GM19455 (cell line): Measurements from ENCODE around the gene SH2D5.

Experiments
- ATAC-seq: cut with Tn5 transposase; IDR thresholded peaks from one replicate; pipeline ENCODE4 v1.9.1; 2021; ENCODE audit not compliant: unreplicated experiment

SH2D5 gene

DNA sequence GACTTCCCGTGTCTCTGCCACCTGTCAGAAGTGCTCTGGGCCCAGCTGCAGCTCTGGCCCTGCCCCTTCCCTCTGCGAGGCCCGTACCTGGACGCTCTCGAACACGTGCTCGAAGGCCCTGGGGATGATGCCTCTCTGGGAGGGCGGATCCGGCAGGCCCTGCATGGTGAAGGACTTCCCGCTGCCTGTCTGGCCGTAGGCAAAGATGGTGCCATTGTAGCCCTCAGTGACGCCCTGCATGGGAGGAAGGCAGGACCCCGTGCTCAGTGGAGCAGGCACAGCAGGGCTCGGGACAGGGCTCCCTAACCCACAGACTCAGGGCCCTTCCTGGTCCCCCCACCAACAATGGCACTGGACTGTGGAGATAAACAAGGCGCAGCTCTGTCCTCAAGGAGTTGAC lies 17.1 kb downstream of the SH2D5 start:
- no peak for ATAC-seq

DNA sequence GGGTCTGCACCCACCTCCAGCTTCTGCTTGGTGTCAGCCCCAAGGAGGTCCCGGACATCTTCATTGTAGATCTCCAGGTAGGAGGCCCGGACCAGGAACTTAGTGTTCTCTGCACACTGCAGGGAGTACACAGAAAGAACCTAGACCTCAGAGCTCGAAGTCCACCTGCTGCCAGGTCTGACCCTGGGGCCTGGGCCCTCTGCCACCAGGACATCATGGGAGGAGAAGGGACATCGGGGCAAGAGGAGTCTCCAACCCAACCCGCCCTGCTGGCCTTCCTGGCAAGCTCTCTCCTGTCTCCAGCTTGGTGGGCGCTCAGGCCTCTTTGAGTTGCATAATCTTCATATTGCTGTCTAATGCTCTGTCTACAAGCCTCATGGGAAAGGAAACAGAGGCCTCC lies 19.1 kb downstream of the SH2D5 start:
- no peak for ATAC-seq

DNA sequence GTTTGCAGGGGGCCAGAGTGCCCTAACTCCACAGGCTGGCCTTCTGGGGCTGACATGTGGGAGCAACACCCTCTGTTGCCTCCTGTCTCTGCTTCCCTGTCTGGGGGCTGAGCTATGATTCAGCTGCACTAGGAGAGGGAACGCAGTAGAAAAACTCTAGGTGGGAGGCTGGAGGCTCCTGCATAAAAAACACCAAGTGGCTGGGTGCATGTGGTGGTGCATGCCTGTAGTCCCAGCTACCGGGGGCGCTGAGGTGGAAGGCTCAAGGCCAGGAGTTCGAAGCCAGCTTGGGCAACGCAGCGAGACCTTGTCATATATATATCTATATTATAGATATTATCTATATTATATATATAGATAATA lies 20.3 kb downstream of the SH2D5 start:
- ATAC-seq = no peak

DNA sequence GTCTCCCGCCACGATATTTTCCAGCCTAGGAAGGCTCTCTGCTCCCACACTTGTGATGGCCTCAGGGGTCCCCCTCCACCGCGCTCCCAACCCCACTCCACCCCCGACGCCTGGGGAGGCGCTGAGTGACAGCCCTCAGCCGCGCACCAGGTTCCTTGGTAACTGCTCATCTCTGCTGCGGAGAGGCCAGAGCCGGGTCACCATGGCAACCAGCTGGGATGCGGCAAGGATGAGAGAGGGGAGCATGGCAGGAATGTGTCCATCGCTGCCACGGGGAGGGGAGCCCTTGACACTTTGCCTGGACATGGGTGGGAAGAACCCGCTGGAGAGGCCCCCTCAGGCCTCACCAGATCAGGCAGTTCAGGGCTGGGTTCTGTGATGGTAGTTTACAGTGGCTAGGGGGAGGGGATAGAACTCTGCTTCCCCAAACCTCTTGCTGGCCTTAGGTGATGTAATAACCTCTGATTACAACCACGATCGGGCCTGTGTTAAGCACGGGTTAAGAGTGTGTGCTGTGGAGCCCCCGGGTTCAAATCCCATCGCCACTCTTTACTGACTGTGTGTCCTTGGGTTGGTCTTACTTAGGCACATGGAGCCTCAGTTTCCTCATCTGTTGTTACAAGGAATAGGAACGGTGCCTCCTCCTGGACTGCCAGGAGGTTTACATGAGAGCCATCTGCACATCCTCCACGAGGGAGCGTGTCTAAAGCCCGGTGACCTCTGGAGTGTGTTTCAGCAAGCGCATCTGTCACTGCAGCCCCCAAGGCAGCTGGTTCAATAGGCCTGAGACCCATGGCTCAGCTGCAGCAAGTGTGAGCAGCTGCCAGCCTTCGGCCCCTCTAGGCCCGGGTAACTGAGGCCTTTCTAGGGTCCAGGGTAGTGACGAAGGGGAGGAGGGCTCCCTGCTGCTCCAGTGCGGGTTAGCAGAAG lies 21.0 kb downstream of the SH2D5 start:
- no peak for ATAC-seq

DNA sequence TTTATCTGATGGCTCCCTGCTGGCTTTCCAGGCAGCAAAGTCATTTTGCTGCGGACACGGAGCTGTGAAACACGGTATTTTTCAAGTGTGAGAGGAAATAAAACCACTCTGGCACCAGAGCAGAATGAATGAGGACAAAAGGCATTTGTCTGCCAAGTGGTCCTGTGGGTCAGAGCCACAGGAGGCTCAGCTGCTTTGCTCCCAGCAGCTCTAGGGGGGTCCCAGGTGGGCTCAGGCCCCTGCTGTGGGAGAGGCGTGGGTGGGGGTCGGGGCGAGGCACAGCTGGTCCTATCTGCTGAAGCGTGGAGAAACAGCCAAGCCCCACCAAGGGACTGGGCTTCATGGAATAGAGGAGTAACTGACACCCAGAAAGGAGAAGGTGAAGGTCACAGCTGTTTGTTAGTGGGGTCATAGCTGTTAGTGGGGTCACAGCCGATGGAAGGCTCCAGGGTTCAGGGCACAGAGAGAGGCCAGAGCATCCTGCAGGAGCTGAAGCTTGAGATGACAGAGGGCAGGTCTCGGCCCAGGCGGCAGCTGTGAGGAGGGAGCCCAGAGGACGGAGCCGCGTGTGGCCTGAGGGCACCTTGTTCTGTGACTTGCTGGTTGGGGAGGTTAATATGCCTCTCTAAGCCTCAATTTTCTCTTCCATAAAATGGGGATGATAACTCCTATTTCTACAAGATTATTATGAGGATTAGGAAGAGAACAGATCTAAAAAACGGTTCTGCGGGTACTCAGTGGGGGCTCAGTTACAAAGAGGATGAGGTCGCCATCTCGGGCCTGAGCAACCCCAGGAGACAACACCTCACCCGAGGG lies 21.8 kb downstream of the SH2D5 start:
- ATAC-seq = no peak

DNA sequence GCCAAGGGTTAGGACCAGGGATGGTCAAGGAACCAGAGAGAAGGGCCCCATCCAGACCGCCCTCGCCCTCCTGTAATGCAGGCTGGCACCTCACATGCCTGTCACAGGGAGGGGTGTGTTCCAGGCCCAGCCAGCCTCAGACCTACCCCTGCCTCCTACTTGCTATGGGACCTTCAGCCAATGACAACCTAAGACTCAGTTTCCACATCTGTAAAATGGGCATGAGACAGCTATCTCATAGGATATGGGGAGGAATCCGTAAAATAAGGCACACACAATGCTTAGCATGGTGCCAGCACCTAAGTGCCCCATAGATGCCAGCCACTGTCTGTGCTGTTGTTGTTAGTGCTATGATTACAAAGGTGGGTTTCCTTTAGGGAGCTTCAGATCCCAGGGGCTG lies 22.6 kb downstream of the SH2D5 start:
- ATAC-seq = no peak

DNA sequence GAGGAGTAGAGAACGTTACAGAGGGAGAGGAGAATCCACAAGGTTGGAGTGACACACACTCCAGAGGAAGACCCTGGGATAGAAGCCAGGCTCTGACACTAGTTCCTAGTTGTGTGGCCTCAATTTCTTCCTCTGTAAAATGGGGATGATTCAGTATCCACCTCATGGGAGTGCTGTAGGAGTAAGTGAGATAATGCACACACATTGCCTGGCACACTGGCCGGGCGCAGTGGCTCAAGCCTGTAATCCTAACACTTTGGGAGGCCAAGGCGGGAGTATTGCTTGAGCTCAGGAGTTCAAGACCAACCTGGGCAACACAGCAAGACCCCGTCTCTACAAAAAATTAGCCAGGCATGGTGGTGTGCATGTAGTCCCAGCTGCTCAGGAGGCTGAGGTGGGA lies 23.6 kb downstream of the SH2D5 start:
- ATAC-seq = no peak

DNA sequence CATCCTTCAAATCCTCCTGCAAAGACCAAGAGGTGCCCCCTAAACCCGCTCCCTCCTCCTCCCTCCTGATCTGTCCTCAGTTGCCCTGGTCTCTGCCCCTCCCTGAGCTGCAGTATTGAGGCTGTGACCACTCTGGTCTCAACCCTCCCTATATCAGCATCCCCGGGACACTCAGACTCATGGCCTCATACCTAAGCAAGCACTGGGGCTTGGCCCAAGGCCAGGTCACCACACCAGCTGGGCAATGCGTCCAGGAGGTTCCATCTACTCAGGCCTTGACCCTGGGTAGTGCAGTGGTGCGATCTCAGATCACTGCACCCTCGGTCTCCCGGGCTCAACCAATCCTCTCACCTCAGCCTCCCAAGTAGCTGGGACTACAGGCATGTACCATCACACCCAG lies 24.4 kb downstream of the SH2D5 start:
- ATAC-seq = no peak

DNA sequence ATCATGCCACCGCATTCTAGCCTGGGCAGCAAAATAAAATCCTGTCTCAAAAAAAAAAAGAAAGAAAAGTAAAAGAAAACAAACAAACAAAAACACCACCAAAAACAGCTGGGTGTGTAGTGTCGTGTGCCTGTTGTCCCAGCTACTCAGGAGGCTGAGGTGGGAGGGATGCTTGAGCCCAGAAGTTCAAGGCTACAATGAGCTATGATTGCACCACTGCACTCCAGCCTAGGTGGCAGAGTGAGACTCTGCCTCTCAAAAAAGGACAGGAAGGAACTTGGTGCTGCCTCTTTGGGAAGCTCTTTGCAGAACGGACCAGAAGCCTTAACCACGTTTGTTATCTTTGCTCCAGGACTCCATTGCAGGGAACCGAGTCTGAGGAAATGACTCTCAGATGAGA lies 25.7 kb downstream of the SH2D5 start:
- ATAC-seq = no peak

DNA sequence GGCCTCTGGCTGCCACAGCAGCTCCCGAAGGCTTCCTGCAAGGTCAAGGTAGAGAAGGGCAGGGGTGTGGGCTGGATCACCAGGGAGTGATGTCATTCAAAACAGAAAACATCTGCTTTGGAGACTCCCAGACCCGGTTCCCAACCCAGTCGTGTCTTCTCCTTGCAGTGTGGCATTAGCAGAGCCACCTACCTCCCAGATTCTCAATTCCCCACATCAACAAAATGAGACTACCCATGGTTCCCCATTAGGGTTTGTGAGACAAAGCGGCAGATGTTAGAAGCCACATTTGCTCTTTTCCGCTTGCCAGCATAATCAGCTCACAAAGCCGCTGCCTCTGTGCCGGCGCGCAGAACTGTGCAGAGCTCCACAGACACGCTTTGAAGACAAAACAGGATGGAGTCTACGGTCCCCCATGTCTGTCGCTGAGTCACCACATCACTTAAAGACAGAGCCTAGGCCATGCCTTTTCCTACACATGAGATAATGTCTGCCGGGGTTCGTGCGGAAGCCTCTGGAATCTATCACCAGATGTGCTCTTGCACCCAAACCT lies 27.2 kb downstream of the SH2D5 start:
- ATAC-seq = no peak

DNA sequence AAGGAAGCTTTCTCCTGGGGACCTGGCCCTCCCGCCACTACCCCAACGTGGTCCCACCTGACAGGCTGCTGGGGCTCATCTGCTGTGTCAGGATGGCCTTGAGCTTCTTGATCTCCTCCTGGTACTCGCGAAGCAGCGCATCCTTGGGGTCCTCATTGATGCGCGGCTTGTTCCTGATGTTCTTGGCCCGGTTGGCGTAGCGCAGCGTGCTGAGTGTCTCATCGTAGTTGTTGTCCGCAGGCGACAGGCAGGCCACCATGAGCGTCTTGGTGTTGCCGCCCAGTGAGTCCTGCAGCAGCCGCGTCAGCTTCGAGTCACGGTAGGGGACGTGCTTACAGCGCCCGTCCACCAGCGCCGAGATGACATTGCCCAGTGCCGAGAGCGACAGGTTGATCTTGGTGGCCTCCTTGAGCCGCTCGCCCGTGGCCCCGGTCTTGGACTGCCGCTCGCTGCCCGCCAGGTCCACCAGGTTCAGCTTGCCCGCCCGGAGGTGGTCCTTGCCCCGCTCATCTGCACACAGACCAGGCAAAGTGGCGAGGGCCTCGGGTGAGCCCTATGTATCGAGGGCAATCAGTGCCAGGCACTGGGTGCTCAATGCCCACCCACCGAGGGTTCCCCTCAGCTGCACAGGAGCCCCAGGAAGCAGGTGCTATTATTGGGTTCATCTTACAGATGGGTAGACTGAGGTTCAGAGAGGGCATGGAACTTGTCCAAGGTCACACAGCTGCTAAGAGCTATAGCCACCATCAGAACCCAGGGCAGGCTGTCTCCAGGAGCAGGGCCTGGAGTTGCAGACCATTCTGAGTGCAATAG lies 27.9 kb downstream of the SH2D5 start:
- no peak for ATAC-seq

DNA sequence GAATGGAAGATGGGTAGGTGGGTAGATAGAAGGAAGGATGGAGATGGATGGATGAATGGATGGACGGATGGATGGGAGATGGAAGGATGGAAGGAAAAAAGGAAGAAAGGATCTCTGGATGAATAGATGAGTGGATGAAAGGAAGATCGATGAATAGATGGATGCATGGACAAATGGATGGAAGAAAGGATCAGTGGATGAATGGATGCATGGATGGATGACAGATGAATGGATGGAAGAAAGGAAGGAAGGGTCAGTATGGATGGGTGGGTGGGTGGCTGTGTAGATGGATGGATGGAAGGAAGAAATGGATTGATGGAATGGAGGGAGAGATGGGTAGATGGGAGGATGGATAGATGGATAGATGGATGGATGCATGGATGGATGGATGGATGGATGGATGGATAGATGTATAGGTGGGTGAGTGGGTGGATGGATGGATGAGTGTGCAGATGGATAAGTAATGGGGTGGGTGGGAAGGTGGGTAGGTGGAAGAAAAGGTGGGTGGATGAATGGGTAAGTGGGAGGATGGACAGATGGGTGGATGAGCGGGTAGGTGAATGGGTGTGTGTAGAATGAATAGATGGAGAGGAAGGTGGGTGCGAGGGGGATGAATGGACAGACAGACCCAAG lies 29.3 kb downstream of the SH2D5 start:
- no peak for ATAC-seq

DNA sequence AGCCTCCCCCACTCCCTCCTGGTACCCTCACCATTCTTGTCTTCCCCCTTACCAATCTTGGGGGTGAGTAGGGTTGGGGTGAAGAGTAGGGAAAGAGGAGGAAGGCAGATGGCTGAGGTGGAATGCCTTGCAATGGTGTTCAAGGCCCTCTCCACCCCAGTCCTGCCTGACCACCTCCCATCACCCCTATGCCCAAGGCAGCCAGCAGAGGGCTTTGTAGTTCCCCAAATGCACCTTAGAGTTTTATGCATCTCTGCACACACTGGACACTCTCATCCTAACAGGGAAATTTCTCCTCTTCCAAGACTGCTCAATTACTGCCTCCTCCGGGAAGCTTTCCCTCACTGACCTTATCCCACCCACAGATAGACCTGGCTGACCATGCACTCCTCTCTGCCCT lies 30.1 kb downstream of the SH2D5 start:
- ATAC-seq = no peak

DNA sequence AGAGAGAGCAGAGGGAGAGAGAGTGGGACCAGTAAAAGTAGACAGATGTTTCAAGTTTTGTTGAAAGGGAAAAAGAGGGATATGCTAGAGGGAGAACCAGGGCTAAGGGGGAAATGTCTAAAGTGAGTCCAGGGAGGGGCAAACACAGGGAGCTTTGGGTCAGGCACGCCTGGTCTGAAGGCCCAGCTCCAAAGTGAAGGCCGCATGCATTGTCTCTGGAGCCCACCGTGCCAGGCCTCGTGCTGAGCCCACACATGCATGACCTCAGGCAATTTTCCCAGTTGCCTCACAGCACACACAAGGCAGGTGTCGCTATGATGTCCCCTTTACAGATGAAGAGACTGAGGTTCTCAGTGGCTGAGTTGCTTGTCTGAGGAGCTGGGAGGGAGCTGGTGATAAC lies 30.7 kb downstream of the SH2D5 start:
- ATAC-seq = no peak

DNA sequence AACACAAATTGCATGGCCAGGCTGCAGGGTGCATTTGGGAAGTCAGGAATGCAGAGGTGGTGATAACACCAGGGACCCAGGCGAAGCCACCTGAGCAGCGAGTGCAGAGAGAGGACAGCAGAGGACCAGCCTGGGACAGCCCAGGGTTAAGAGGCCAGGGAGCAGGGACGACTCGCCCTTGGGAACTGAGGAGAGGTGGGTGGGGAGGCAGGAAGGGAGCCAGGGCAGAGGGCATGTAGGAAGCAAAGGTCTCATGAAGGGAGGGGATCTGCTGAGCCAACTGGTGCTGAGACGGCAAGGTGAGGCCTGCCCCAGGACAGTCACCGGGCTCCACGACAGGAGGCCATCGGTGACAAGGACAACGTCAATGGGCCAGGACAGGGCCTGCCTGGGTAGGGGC lies 31.1 kb downstream of the SH2D5 start:
- ATAC-seq = no peak

DNA sequence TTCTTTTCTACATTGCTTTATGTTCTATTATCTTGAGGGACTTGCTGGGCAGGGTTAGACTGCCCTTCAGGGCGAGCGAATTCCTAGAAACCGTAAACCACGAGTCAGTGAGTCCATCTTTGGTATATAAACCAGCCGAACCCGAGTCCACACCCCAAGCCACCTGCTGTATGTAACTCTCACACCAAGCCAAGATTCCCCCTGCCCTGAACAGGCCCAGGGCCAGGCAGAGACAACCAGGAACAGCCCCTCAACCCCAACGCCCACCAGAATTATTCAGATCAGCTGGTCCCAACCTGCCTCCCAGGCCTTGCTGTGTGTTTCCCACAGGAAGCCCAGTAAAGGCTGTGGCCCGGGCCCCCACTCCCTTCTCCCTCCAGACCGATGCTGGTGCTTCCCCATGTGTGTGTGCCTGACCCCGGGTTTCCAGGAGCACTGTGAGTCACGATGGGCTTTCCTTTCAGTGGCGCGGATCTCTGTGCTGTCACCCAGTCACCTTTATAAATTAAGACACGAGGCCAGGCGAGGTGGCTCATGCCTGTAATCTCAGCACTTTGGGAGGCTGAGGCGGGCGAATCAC lies 31.8 kb downstream of the SH2D5 start:
- no peak for ATAC-seq

DNA sequence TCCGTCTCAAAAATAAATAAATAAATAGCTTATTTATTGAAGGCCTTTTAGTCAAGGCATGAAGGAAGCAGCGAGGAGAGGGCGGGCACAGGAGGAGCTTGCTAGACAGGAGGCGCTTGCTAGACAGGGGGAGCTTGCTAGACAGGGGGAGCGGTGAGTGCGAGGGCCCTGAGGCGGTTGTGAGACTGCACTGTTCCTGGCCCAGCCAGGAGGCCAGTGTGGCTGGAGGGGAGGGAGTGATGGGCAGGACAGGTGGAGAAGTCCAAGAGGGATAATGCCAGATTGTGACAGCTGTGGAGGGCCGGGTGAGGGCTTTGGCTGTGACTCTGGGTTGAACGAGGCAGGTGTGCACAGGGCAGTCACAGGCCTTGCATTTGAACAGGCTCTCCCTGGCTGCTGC lies 32.9 kb downstream of the SH2D5 start:
- no peak for ATAC-seq

DNA sequence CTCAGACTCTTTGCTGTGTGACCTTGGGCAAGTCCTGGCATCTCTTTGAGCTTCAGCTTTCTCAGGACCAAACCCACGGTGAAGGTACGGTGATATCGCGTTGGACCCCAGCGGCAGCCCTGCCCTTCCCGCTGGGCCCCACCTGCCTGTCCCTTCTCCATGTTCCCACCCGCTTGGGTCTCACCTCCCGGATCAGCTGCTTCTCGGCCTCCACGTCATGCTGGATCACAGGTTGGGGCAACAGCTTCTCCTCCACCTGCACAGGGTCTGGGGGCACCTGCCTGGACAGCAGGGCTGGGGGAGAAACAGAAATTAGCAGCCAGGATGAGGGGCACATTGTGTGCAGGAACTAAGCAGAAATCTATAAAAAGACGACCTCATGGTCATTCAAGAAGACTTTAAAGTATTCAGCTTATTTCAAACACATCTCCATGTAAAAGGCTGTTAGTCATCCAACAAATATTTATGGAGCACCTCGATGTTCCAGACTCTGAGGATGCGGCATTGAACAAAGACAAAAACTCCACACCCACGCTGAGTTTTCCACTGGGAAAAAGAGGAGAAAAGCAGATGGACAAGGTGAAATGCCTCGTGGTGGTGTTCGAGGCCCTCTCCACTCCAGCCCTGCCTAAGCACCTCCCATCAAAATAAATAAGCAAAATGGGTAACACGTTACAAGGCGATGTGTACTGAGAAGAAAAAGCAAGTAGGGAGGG lies 34.1 kb downstream of the SH2D5 start:
- no peak for ATAC-seq

DNA sequence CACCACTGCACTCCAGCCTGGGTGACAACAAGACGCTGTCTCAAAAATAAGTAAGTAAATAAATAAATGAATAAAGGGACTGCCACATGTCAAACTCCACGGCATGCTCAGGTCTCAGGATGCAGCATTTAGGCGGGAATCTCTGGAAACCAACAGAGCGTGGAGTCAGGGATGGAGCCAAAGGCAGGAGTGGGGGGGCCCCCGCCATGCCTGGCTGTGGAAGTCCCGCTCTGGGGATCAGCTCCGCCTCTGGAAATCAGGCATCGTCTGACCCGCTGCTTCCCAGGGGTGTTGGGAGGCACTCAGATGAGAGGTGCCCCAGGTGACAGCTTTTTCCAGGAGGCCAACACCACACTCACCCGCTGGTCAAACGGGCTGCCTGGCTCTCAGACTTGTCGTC lies 34.9 kb downstream of the SH2D5 start:
- ATAC-seq = no peak
